OCI-LY1 (cell line): ENCODE measurements around the gene ARHGEF11.

Source experiments
- H2AFZ ChIP-seq: fragments of 200-600 bp; sonication (generic), shearing (Covaris generic); 2 replicates; pipeline ENCODE4 v1.6.0; 2014; ENCODE audit warnings: antibody characterized with exemption, mild to moderate bottlenecking, low read length
- H3F3A ChIP-seq: fragments of 200-600 bp; sonication (generic), shearing (Covaris generic); 2 replicates; pipeline ENCODE4 v1.6.0; 2014; ENCODE audit warnings: mild to moderate bottlenecking, antibody characterized with exemption, low read length, moderate library complexity; ENCODE audit not compliant: insufficient read depth
- H3K27ac ChIP-seq: fragments of 200-600 bp; sonication (generic); 2 replicates; pipeline ENCODE4 v1.5.1; 2014; ENCODE audit warnings: low read length, mixed run types, mild to moderate bottlenecking, low read depth; ENCODE audit not compliant: poor library complexity, severe bottlenecking
- H3K27me3 ChIP-seq: fragments of 200-600 bp; sonication (generic); 2 replicates; pipeline ENCODE4 v1.6.0; 2014; ENCODE audit warnings: antibody characterized with exemption, mild to moderate bottlenecking, low read length, moderate library complexity; ENCODE audit not compliant: insufficient read depth
- H3K36me3 ChIP-seq: fragments of 200-600 bp; sonication (generic); 2 replicates; pipeline ENCODE4 v1.6.1; 2014; ENCODE audit warnings: mild to moderate bottlenecking, antibody characterized with exemption, low read length, moderate library complexity, mixed read lengths; ENCODE audit not compliant: insufficient read depth
- H3K4me1 ChIP-seq: fragments of 200-600 bp; sonication (generic); 2 replicates; pipeline ENCODE4 v1.5.1; 2014; ENCODE audit warnings: mild to moderate bottlenecking, low read length, moderate library complexity; ENCODE audit not compliant: insufficient read depth, severe bottlenecking
- H3K4me2 ChIP-seq: fragments of 200-600 bp; sonication (generic), shearing (Covaris generic); 2 replicates; pipeline ENCODE4 v1.6.1; 2014; ENCODE audit warnings: low read length
- H3K4me3 ChIP-seq: fragments of 200-600 bp; sonication (generic); 2 replicates; pipeline ENCODE4 v1.5.1; 2014; ENCODE audit warnings: low read length, low read depth, mild to moderate bottlenecking, mixed read lengths; ENCODE audit not compliant: poor library complexity, severe bottlenecking
- H3K79me2 ChIP-seq: fragments of 200-600 bp; shearing (Covaris generic); 2 replicates; pipeline ENCODE4 v1.6.1; 2016; ENCODE audit warnings: mixed run types, low read length, mixed read lengths; ENCODE audit not compliant: insufficient read depth
- H3K9ac ChIP-seq: fragments of 200-600 bp; sonication (generic), shearing (Covaris generic); 2 replicates; pipeline ENCODE4 v1.6.1; 2014; ENCODE audit warnings: mild to moderate bottlenecking, low read length, mixed read lengths
- H3K9me2 ChIP-seq: fragments of 200-600 bp; sonication (generic), shearing (Covaris generic); 2 replicates; pipeline ENCODE4 v1.6.1; 2014; ENCODE audit warnings: low read depth, mild to moderate bottlenecking, low read length, mixed read lengths
- H3K9me3 ChIP-seq: fragments of 200-600 bp; shearing (Covaris generic); 2 replicates; pipeline ENCODE4 v1.6.1; 2014; ENCODE audit warnings: low read length, mixed read lengths
- H4K20me1 ChIP-seq: fragments of 200-600 bp; sonication (generic), shearing (Covaris generic); 2 replicates; pipeline ENCODE4 v1.6.0; 2016; ENCODE audit warnings: mild to moderate bottlenecking, low read length; ENCODE audit not compliant: insufficient read depth
- CTCF ChIP-seq: fragments of 200-600 bp; sonication (generic), shearing (Covaris generic); IDR thresholded peaks from 2 replicates; pipeline ENCODE4 v1.5.1; 2017; ENCODE audit warnings: mild to moderate bottlenecking, antibody characterized with exemption, low read length, moderate library complexity, mixed read lengths
- EZH2 ChIP-seq: fragments of 200-600 bp; sonication (generic), shearing (Covaris generic); IDR thresholded peaks from 2 replicates; pipeline ENCODE4 v1.8.0; 2017; ENCODE audit warnings: borderline replicate concordance, mixed run types, mild to moderate bottlenecking, antibody characterized with exemption, low read length, moderate library complexity, mixed read lengths

The ARHGEF11 gene

DNA sequence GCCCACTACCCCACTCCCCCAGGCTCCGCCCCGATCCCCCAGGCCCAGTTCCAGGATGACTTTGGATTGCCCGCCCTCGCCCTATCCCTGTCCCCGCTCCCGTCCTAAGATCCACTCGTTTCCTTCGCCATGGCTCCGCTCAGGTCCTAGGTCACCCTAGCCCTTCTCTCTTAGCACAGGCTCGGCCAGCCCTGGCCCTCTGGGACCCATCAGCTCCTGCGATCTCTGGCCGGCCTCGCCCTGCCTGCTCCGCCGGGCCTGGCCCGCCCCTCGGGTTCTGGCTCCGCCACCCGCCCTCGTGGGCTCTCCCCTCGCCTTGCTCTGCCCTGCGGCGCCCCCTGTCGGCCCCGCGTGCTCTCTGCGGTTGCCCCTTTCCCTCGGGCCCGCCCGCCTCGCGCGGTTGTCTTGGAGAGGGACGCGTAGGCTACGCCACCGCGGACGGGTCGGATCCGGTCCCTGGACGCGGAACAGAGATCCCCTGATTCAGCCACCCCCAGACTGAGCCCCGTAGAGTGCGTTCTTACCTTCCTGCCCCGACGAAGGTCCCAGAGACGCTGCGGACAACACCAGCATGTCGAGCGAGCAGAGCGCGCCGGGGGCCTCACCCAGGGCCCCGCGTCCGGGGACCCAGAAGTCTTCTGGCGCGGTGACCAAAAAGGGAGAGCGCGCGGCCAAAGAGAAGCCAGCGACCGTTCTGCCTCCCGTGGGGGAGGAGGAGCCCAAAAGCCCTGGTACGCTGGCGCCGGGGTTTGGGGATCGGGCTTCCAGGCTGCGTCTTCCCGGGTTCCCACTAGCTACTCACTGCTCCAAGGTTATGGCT lies 125.1 kb downstream of the ARHGEF11 start, which contains the start of gene LRRC71:
TSS of gene LRRC71 (plus strand) at position 400 of the 820 bp plus-strand sequence. CDS start at position 572, 172 bp downstream.
- H3K27ac ChIP-seq, result no peak within 1 kb of the TSS
- H2AFZ ChIP-seq, result no peak within 1 kb of the TSS
- no peak within 1 kb of the TSS for H3K4me2 ChIP-seq
- no peak within 1 kb of the TSS for H3K9ac ChIP-seq
- H3K9me3 ChIP-seq, result no peaks in the 10 kb centered on the region
- H3K9me2 ChIP-seq, result no peaks in the 10 kb centered on the region
- H3K79me2 ChIP-seq, result no peaks in the 10 kb centered on the region
- no peak within 1 kb of the TSS for H3K4me3 ChIP-seq
- TF ChIP-seq EZH2 (no peak), CTCF (peak; percentile 65)
- peaks cover 3% of the 10 kb centered on the region; the same call in 1 of the 2 replicates for H3K27me3 ChIP-seq
- no peaks in the 10 kb centered on the region for H3F3A ChIP-seq
- no peaks in the 10 kb centered on the region for H3K36me3 ChIP-seq
- H4K20me1 ChIP-seq, result no peaks in the 10 kb centered on the region
- no peaks in the 10 kb centered on the region for H3K4me1 ChIP-seq

- H3K79me2 ChIP-seq, result no peaks in the 10 kb centered on the region
- H3K27me3 ChIP-seq, result no peaks in the 10 kb centered on the region
- no peak overlapping the region for H3K27ac ChIP-seq
- H3K36me3 ChIP-seq, result no peaks in the 10 kb centered on the region
- no peaks in the 10 kb centered on the region for H4K20me1 ChIP-seq
- H3K9me3 ChIP-seq, result no peaks in the 10 kb centered on the region
- TF ChIP-seq CTCF (no peak), EZH2 (no peak)
- no peaks in the 10 kb centered on the region for H3F3A ChIP-seq
- H2AFZ ChIP-seq, result no peak overlapping the region
- H3K4me1 ChIP-seq, result no peaks in the 10 kb centered on the region
- no peak overlapping the region for H3K4me3 ChIP-seq
- H3K9me2 ChIP-seq, result no peaks in the 10 kb centered on the region
- H3K4me2 ChIP-seq, result no peak overlapping the region
- H3K9ac ChIP-seq, result no peak overlapping the region
Observed at GRCh38 chr1:156914440-156914856, 131.1 kb downstream of the ARHGEF11 start.

GRCh38 chr1:156913809-156914387 lies 131.6 kb downstream of the ARHGEF11 start:
- Histone ChIP-seq H3K4me3 (no peak overlapping the region), H3K9ac (no peak overlapping the region)

More at GRCh38 chr1:156913809-156914387, 131.6 kb downstream of the ARHGEF11 start:
- Histone ChIP-seq H3K9me2 (no peaks in the 10 kb centered on the region), H3K4me1 (no peaks in the 10 kb centered on the region), H2AFZ (no peak overlapping the region), H4K20me1 (no peaks in the 10 kb centered on the region), H3K4me2 (no peak overlapping the region), H3K27ac (no peak overlapping the region), H3K79me2 (no peaks in the 10 kb centered on the region), H3K27me3 (no peaks in the 10 kb centered on the region), H3K36me3 (no peaks in the 10 kb centered on the region), H3F3A (no peaks in the 10 kb centered on the region), H3K9me3 (no peaks in the 10 kb centered on the region)
- TF ChIP-seq EZH2 (no peak), CTCF (no peak)
